ENCODE data around the gene VASP.

Gene VASP

DNA sequence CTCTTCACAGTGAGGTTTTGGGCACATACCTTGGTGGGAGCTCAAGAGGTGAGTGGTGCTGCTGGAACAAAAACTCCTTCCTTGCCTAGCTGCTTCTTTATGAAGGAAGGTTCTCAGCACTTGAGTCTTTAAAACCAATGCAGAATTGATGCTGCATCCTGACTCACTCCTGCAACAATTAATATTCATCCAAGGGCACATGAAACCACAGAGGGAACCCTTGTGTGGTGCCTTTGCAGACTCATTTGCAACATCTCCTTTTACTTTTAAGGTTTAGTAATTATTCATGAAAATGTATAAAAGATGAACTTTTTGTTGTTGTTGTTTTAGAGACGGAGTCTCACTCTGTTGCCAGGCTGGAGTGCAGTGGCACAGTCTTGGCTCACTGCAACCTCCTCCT, 47.2 kb downstream of the VASP start:
- DNase-seq (ENCODE audit: low read depth in 2 of 2), result no peak

DNA sequence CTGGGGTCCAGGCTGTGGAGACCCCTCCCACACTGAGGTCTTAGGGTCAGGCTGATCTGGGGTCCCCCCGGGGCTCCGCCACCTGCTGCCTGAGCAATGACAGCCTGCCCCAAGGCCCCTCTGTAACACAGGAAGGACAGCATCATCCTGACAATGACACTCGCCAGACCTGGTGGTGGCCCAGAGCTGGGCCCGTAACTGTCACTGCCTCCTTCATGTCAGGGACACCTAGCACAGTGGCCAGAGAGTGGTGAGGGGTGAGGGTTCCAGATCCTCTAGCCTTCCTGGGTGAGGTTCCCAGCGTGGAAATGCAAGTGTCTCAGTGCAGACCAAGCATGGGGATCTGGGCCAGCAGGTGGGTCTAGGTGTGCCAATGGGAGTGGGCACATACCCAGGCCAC, 49.6 kb downstream of the VASP start:
- DNase-seq (ENCODE audit: low read depth in 2 of 2), result no peak

DNA sequence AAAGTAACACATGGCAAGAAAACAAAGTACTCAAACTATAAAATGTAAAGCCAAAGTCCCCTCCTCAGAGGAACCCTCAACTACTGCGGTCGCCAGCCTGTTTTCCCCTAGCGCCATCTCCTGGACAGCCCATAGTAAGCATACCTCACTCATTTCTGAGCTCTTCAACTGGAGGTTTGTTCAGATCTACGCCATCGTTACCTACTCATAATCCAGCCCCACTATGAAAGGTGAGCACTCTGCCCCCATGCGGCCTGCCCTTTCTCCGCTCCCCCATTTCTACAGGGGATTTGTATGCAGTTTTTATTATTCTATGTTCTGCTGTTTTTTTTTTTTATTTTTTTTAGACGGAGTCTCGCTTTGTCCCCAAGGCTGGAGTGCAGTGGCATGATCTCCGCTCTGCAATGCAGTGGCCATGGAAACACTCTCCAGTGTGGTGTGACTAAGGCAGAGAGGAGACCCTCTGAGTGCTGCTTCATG, 51.2 kb downstream of the VASP start:
- peak; percentile 17 to 38 for DNase-seq (ENCODE audit: low read depth in 2 of 2)

DNA sequence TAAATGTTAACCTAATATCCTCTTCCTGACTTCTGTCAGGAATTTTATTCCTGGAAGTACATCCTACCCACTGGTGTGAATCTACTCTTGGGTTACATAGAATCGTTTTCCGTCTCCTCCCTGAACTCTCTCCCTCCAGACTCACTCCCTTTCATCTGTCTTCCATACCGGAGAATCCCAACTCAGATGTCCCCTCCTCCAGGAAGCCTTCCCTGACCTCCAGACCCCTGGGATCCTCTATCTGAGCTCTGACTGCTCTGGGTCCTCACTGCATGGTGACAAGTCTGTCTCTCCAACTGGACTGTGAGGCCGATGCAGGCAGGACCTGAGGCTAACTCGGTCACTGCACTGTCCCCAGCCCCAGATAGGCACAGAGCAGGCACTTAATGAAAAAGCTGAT, 52.8 kb downstream of the VASP start:
- no peak for DNase-seq (ENCODE audit: low read depth in 2 of 2)

DNA sequence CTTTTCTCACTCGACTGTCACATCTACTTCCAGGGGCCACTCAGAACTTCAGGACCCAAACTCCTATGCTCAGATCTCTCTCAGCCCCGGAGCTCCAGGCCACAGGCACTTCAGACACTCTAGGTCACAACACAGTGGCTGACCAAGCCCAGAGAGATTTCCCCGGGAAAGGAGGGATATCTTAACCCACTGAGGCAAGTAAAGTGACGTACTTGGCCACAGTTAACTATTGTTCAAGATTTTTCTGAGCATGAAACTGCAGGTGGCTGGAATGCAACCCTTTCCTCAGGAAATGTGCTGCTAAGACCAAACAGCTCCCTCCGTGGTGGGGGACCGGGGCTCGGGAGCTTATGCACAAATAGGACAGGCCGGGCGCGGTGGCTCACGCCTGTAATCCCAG, 53.4 kb downstream of the VASP start:
- no peak for DNase-seq (ENCODE audit: low read depth in 2 of 2)

DNA sequence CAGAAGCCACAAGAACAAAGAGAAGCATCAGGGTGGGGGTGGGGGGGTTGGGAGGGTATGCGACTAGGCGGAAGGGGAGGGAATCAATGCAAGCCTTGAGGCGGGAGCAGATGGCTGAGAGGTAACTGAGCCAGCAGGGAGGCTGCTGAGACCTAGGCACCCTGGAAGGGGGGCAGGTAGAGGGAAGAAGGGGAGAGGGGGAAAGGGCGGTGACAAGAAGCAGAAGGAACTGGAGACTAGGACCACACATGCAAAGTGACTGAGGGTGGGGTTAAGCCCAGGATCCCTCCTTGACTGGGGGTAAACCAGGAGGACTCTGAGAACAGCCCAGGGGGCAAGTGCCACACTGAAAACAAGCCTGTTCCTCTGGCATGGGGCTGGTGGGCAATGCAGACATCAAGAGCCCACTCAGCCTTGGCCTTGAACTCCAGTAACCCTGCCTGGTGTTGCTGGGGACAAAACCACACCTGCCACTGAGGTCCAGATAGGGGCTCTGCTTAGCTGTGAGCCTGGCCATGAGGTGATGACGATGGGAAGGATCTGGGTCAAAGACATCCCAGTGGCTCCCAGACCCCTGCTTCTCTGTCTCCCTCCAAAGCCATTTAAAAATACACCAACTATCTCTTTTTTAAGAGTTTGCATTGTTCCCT, 57.0 kb downstream of the VASP start:
- no peak for DNase-seq (ENCODE audit: low read depth in 2 of 2)

DNA sequence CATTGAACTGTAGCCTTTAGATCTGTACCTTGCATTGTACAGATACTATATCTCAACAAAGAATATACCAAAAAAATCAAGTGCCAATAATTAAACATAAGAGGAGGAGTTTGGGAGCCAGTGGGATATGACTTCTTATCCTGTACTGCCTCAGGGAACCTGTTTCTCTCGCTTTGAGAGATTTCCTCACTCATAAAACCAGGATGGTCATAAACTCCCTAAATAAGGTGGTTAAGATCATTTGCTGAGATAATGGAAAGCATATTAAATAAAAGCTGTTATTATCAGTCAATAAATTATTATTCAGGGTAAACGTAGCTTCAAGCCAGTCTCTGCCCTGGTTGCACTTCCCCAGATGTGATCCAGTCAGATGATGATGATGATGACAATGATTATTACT, 60.3 kb downstream of the VASP start:
- DNase-seq (ENCODE audit: low read depth in 2 of 2), result no peak

DNA sequence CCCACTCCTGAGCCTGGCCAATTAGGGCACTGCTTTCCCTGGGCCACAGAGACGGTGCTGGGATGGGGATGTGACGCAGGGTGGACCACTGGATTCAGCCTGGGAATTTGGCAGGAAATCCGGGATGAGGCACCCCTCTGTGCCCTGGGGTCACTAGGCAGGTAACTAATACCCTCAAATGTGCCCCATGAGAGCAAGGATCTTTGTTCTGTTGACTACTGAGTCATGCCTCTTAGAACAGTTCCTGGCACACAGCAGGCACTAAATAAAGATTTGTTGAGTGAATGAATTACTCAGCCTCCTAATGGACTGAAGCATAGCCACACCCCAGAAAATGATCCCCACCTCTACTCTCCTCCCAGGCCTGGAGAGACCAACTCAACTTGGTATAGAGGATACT, 61.5 kb downstream of the VASP start:
- no peak for DNase-seq (ENCODE audit: low read depth in 2 of 2)

DNA sequence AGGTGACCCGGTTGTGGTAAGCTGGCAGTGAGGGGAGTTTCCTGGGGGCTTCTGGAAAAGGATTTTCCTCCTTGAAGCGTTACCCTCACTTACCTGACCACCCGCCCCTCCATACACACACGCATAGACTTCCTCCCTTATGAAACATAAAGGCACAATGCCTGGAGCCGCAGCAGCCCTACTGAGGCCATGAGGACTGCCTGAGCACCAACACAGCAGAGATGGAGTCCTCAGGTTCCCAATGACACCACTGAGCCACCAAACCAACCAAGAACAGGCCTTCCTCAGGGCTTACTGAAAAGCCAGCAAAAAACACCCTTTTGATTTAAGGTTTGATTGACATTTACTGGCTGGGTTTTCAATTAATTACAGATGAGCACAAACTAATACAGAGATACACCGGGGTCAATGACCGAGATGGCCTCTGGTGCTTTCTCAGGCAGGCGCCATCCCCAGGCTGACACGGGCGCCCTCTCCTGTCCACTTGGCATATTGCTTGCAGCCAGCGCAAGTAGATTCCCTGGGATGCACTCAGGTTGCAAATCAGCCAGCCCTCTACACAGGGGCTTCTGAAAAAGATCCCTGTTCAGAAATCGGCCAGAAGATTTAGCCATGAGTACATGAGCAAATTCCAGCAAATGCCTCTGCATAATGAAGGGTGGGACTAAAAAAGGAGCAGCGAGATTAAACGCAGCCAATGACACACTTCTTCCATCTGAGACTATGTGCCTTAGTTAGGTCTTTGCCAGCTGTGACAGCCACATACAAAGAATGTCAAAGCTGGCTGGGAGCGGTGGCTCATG, 62.5 kb downstream of the VASP start:
- DNase-seq (ENCODE audit: low read depth in 2 of 2), result peak in 1 of 2 donors; percentile 21

DNA sequence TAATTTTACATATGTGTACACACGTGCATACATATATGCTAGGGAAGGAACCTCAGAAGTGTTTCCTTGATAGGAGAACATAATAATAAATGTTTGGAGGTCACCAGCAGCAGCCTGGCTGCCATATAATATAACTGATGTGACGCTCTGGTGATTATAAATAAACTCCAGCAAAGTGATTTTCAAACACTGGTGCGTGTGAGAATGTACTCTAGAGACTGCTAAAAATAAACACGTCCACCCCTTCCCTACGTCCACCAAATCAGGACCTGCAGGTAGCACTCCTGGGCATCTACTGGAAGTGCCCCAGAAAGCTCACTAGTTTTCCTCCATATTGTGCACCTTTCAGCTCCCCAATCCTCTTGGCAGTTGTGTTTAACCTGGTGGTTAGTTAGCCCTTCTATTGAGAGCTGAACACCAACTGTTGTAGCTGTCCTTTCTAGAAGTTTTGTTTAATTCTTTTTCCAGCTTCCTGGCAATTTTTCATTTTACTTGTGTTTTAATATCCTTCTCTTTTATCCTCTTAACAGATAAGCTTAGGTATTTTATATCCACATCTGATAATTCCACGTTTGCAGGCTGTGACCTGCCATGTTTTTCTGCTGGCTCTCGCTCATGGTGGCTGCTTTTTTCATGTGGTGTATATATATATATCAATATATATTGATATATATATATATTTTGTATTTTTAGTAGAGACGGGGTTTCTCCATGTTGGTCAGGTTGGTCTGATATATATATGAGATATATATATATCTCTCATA, 64.4 kb downstream of the VASP start:
- DNase-seq (ENCODE audit: low read depth in 2 of 2), result no peak

DNA sequence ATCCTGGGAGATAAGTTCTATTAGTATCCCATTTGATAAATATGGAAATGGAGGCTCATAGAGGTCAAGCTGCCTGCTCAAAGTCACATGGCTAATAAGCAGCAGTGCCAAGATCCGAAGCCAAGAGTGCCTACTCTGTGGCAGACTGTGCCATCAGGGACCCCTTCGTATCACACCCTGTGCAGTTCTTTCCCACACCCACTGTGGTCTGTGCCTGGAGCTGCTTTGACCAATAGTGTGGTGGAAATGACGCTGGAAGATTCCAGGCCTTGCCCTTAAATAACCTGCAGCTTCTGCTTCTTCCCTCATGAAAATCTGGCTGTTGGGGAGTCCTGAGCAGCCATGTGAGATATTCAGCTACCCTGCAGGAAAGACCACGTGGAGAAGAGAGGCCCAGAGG, 67.2 kb downstream of the VASP start:
- no peak for DNase-seq (ENCODE audit: low read depth in 2 of 2)

DNA sequence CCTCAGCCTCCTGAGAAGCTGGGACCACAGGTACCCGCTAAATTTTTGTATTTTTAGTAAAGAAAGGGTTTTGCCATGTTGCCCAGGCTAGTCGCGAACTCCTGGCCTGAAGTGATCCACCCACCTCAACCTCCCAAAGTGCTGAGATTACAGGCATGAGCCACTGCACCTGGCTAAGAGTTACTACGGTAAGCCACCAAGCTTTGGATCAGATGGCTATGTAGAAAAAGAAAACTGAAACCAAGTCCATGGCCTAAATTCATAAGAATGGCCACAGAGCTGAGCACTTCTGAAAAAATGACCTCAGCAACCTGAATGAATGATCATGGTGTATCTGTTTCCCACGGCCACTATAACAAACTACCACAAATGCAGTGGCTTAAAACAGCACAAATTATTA, 67.9 kb downstream of the VASP start:
- no peak for DNase-seq (ENCODE audit: low read depth in 2 of 2)
